Measurements from ENCODE around the gene HIRIP3. TPM values are rescaled to one million over a fixed set of nuclear protein-coding genes. Genes with fewer than 3 reads are reported as not detected.

HIRIP3 gene
- total RNA-seq, 1 experiment from 2014 or later: 18.9 TPM

- H3K27me3 Mint-ChIP-seq (ENCODE audit: low read depth): peaks cover 15% of the 10 kb centered on the region
- ChIA-PET POLR2A (no interaction called here), CTCF (interaction anchor here (0.6 to 1.5 kb wide), 5 partner anchors 25 to 217 kb away, joined by 3 to 10 read pairs (median 5); partner anchors contain the start of gene KIF22)
- DNase-seq (ENCODE audit: low spot score) (no peak), ATAC-seq (no peak)
- H3K9me3 Mint-ChIP-seq: no peaks in the 10 kb centered on the region
- H3K4me1 Mint-ChIP-seq: peaks cover 16% of the 10 kb centered on the region
- TF ChIP-seq TEAD1 (CRISPR knock-in tag; IDR thresholded peaks at IDR 0.05) (no peak), TP53 (CRISPR knock-in tag; IDR thresholded peaks at IDR 0.05) (no peak), JUN (CRISPR knock-in tag; IDR thresholded peaks at IDR 0.05) (no peak), AFF4 (CRISPR knock-in tag; IDR thresholded peaks at IDR 0.05; ENCODE audit: borderline replicate concordance) (no peak), HMGXB4 (CRISPR knock-in tag; IDR thresholded peaks at IDR 0.05) (no peak), ATF2 (CRISPR knock-in tag; IDR thresholded peaks at IDR 0.05; ENCODE audit: borderline replicate concordance, low read depth) (no peak)
- TF ChIP-seq, protein P1, sequence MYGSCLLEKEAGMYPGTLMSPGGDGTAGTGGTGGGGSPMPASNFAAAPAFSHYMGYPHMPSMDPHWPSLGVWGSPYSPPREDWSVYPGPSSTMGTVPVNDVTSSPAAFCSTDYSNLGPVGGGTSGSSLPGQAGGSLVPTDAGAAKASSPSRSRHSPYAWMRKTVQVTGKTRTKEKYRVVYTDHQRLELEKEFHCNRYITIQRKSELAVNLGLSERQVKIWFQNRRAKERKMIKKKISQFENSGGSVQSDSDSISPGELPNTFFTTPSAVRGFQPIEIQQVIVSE (CRISPR knock-in tag; IDR thresholded peaks at IDR 0.05; ENCODE audit: borderline replicate concordance): no peak
- peak overlapping the region; percentile 70; the same call in 1 of the 2 replicates for H3K27ac Mint-ChIP-seq
- H3K4me3 Mint-ChIP-seq: no peak overlapping the region
- peaks cover 8% of the 10 kb centered on the region for H3K36me3 Mint-ChIP-seq
These were observed 11.4 kb upstream of the HIRIP3 start for GRCh38 chr16:30006659-30007377.

GRCh38 chr16:30006095-30006473 lies 10.7 kb upstream of the HIRIP3 start:
- no peak for TF ChIP-seq ZNF416 (CRISPR knock-in tag; IDR thresholded peaks at IDR 0.05)
- no peak for TF ChIP-seq ATF6 (CRISPR knock-in tag; IDR thresholded peaks at IDR 0.05)
- no peak for TF ChIP-seq NFYB (CRISPR knock-in tag; conservative IDR thresholded peaks at IDR 0.05; ENCODE audit: low read depth)
- TF ChIP-seq, protein P1 (CRISPR knock-in tag; IDR thresholded peaks at IDR 0.05; ENCODE audit: borderline replicate concordance): no peak
- TF ChIP-seq PRDM15 (CRISPR knock-in tag; IDR thresholded peaks at IDR 0.05): no peak
- no peak for TF ChIP-seq ZNF121 (CRISPR knock-in tag; IDR thresholded peaks at IDR 0.05)
- H3K4me3 Mint-ChIP-seq: no peak overlapping the region
- no peak for DNase-seq (ENCODE audit: low spot score)

More at GRCh38 chr16:30006095-30006473, 10.7 kb upstream of the HIRIP3 start:
- no peak for ATAC-seq
- Mint-ChIP-seq H3K9me3 (no peaks in the 10 kb centered on the region), H3K4me1 (peaks cover 15% of the 10 kb centered on the region), H3K27ac (no peak overlapping the region), H3K36me3 (peaks cover 9% of the 10 kb centered on the region), H3K27me3 (ENCODE audit: low read depth) (peaks cover 11% of the 10 kb centered on the region)
- ChIA-PET POLR2A (no interaction called here), CTCF (interaction anchor here (0.6 to 2.4 kb wide), 15 partner anchors 8 to 315 kb away, joined by 3 to 24 read pairs (median 4); partner anchors contain the start of genes KIF22, PAGR1, TAOK2 and TLCD3B)

Data from WTC11 (cell line).